HL-60 (cell line): ENCODE results near the gene MYL12A.

Source experiments
- POLR2AphosphoS5 ChIP-seq: IDR thresholded peaks from 2 replicates; pipeline ENCODE4 v1.6.1; 2012; ENCODE audit warnings: low read depth
- REST ChIP-seq: IDR thresholded peaks from 2 replicates; pipeline ENCODE4 v1.6.1; 2012; ENCODE audit warnings: low read depth; ENCODE audit not compliant: insufficient replicate concordance
- TF ChIP-seq, protein P1 (sequence below): IDR thresholded peaks from one replicate; pipeline ENCODE4 v1.5.1; 2011; ENCODE audit warnings: low read length, control low read depth, inconsistent platforms; ENCODE audit not compliant: insufficient read depth

- TF ChIP-seq, protein P1, sequence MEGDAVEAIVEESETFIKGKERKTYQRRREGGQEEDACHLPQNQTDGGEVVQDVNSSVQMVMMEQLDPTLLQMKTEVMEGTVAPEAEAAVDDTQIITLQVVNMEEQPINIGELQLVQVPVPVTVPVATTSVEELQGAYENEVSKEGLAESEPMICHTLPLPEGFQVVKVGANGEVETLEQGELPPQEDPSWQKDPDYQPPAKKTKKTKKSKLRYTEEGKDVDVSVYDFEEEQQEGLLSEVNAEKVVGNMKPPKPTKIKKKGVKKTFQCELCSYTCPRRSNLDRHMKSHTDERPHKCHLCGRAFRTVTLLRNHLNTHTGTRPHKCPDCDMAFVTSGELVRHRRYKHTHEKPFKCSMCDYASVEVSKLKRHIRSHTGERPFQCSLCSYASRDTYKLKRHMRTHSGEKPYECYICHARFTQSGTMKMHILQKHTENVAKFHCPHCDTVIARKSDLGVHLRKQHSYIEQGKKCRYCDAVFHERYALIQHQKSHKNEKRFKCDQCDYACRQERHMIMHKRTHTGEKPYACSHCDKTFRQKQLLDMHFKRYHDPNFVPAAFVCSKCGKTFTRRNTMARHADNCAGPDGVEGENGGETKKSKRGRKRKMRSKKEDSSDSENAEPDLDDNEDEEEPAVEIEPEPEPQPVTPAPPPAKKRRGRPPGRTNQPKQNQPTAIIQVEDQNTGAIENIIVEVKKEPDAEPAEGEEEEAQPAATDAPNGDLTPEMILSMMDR: no peak
- no peak for TF ChIP-seq POLR2AphosphoS5
- TF ChIP-seq REST: no peak
Measured at GRCh38 chr18:3217948-3218647, 29.5 kb upstream of the MYL12A start.
